ENCODE data around the gene PIGQ.

PIGQ gene
- total RNA-seq, result 12.8 to 38.1 (median 22.1) reads per million in 9 experiments

GRCh38 chr16:569445-570254 is at the start of gene PIGQ:
Gene PIGQ (plus strand): TSS chr16:569968. CDS start chr16:574075, 4,107 bp downstream.
- DNase-seq (peak; percentile 39 to 56 (median 53)), ATAC-seq (replicated peaks) (peak; percentile 74)
- H3K36me3 Mint-ChIP-seq (ENCODE audit: insufficient read depth), result peaks cover 23% of the 10 kb centered on the region
- no peaks in the 10 kb centered on the region for H3K9me3 Mint-ChIP-seq
- H3K4me1 Mint-ChIP-seq (ENCODE audit: low read depth in 2 of 2), result peaks cover 26 to 34% of the 10 kb centered on the region in 2 donors
- H3K27ac Mint-ChIP-seq, result peak within 1 kb of the TSS; percentile 94 to 97
- peak within 1 kb of the TSS; percentile 84 to 88 for H3K4me3 Mint-ChIP-seq
- H3K27me3 Mint-ChIP-seq, result no peaks in the 10 kb centered on the region

DNA sequence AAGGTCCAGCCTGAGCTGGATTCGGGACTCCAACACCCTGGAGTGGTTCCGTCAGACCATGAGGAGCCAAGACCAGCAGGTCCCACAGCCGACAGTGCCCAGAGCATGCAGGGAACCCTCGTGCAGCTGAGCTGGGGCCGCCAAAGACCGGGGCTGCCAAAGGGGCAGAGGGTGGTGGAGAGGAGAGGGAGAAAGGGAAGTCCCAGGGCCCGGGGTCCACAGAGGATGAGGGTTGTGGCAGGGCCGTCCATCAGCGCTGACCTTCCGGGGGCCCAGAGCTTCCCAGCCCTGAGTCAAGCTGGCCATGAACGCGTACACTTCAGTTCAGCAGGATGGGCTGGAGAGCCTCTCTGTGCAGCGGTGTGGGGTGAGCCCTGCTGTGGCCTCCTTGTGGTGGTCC is 48.9 kb upstream of the PIGQ start:
- DNase-seq, result no peak
- no peaks in the 10 kb centered on the region for H3K27me3 Mint-ChIP-seq
- no peaks in the 10 kb centered on the region for H3K9me3 Mint-ChIP-seq

GRCh38 chr16:521381-522210 is 48.2 kb upstream of the PIGQ start:
- DNase-seq, result no peak
- Mint-ChIP-seq H3K36me3 (ENCODE audit: insufficient read depth) (peaks cover 18% of the 10 kb centered on the region), H3K27ac (no peak overlapping the region), H3K4me1 (ENCODE audit: low read depth in 2 of 2) (peaks cover 12 to 15% of the 10 kb centered on the region in 2 donors), H3K9me3 (no peaks in the 10 kb centered on the region), H3K4me3 (no peak overlapping the region), H3K27me3 (no peaks in the 10 kb centered on the region)
- ATAC-seq (replicated peaks), result no peak

More for the DNA sequence above, 48.9 kb upstream of the PIGQ start:
- H3K4me3 Mint-ChIP-seq, result no peak overlapping the region
- peaks cover 8 to 10% of the 10 kb centered on the region in 2 donors for H3K4me1 Mint-ChIP-seq (ENCODE audit: low read depth in 2 of 2)
- no peak for ATAC-seq (replicated peaks)
- peaks cover 18% of the 10 kb centered on the region for H3K36me3 Mint-ChIP-seq (ENCODE audit: insufficient read depth)
- no peak overlapping the region for H3K27ac Mint-ChIP-seq

DNA sequence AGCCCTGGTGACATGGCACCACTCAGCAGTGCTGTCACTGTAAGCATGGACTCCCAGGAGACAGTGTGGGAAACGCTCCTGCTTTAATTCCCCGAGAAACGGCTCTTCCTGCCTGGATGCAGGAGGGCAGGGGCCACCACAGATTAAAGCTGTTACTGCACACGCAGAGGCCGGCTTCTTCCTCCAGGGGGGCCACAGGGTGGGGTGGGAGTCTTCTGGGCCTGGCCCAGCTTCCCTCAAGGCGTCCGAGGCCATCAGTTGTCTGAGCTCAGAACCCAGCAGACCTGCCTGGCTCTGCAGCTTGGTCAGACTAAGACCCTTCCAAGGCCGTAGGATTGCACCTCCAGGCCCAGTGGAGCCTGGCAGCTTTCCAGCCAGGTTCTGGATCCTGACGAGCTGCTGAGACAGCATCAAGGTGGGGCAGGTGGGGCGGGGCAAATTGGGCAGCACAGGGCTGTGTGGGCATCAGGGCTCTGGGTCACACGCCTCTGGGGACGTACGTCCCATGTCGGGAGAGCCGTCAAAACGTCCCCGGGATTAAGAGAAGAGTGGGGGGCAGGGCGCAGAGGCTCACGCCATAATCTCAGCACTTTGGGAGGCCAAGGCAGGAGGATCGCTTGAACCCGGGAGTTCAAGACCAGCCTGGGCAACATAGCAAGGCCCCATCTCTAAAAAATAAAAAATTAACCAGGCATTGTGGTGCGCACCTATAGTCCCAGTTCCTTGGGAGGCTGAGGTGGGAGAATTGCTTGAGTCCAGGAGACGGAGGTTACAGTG is 47.3 kb upstream of the PIGQ start:
- Mint-ChIP-seq H3K36me3 (ENCODE audit: insufficient read depth) (peaks cover 18% of the 10 kb centered on the region), H3K4me3 (no peak overlapping the region), H3K27me3 (no peaks in the 10 kb centered on the region), H3K9me3 (no peaks in the 10 kb centered on the region), H3K4me1 (ENCODE audit: low read depth in 2 of 2) (peaks cover 14 to 16% of the 10 kb centered on the region in 2 donors), H3K27ac (no peak overlapping the region)
- DNase-seq (no peak), ATAC-seq (replicated peaks) (no peak)

DNA sequence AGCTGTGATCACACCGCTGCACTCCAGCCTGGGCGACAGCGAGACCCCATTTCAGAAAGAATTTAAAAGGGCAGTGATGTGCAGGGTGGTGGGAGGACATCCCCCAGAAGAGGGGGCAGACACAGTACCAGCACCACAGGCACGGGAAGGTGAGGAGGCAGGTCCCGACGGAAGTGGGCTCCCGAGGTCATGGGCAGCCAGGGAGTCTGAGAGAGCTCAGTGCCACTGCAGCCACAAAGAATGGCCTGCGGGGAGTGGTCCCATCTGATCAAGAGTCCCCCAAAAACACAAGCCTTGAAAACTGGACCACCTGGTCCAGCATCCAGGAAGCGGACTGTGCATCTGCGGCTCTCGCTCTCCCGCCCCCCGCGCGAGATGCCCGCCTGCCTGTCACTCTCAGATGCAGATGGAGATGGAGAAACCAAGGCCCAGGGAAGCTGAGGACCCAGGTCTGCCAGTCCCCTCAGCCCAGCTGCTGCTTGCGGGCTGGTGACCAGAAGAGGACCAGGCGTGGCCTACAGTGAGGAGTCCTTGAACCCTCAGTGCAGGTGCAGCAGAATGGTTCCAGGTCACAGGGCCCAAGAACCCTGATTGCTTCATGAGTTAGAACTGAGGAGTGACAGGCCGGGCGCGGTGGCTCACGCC is 46.5 kb upstream of the PIGQ start:
- ATAC-seq (replicated peaks) (no peak), DNase-seq (no peak)
- Mint-ChIP-seq H3K9me3 (no peaks in the 10 kb centered on the region), H3K27ac (peak overlapping the region; percentile 52 to 70), H3K4me1 (ENCODE audit: low read depth in 2 of 2) (peaks cover 14 to 16% of the 10 kb centered on the region in 2 donors), H3K4me3 (no peak overlapping the region), H3K36me3 (ENCODE audit: insufficient read depth) (peaks cover 18% of the 10 kb centered on the region), H3K27me3 (no peaks in the 10 kb centered on the region)

DNA sequence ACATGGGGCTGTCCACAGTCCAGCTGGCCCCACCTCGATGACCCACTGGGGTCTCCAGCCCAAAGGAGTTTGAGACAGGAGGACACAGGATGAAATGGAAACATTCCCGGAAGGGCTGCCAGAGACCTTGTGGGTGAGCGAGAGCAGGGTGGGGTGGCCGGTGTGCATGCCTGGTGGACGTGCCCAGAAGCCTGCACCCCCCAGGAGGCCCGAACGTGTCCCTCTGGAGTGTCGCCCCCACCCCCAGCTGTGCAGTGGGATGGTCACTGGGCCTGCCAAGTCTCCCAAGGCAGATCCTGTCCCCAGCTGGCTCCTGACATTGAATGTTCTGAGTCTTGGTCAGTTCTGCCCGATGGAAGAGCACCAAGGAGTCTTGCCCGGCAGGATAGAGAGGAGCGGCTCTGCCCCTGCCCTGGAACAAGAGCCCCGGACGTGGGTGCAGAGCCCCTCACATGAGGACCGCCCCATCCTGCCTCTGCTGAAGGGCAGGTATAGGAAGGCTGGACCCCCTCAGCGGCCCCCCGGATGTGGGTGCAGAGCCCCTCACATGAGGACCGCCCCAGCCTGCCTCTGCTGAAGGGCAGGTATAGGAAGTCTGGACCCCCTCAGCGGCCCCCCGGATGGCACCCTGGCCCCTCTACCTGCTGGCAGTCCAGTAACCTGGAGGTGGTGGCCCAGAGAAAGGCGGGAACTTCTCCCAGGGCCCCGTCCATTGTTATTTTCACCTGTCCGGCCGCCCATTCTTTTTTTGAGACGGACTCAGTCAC is 45.3 kb upstream of the PIGQ start:
- Mint-ChIP-seq H3K36me3 (ENCODE audit: insufficient read depth) (peaks cover 21% of the 10 kb centered on the region), H3K4me3 (peak overlapping the region in 1 of 2 donors; percentile 74), H3K27ac (peak overlapping the region; percentile 52 to 89), H3K4me1 (ENCODE audit: low read depth in 2 of 2) (peaks cover 23 to 24% of the 10 kb centered on the region in 2 donors), H3K9me3 (no peaks in the 10 kb centered on the region), H3K27me3 (no peaks in the 10 kb centered on the region)
- DNase-seq (no peak), ATAC-seq (replicated peaks) (no peak)

- no peaks in the 10 kb centered on the region for H3K27me3 Mint-ChIP-seq
- no peak for ATAC-seq (replicated peaks)
- peak overlapping the region; percentile 89 to 92 for H3K27ac Mint-ChIP-seq
- peaks cover 26 to 28% of the 10 kb centered on the region in 2 donors for H3K4me1 Mint-ChIP-seq (ENCODE audit: low read depth in 2 of 2)
- no peaks in the 10 kb centered on the region for H3K9me3 Mint-ChIP-seq
- H3K36me3 Mint-ChIP-seq (ENCODE audit: insufficient read depth), result peaks cover 21% of the 10 kb centered on the region
- no peak for DNase-seq
- H3K4me3 Mint-ChIP-seq, result peak overlapping the region; percentile 74 to 78
Observed at GRCh38 chr16:525123-525519, 44.6 kb upstream of the PIGQ start.

DNA sequence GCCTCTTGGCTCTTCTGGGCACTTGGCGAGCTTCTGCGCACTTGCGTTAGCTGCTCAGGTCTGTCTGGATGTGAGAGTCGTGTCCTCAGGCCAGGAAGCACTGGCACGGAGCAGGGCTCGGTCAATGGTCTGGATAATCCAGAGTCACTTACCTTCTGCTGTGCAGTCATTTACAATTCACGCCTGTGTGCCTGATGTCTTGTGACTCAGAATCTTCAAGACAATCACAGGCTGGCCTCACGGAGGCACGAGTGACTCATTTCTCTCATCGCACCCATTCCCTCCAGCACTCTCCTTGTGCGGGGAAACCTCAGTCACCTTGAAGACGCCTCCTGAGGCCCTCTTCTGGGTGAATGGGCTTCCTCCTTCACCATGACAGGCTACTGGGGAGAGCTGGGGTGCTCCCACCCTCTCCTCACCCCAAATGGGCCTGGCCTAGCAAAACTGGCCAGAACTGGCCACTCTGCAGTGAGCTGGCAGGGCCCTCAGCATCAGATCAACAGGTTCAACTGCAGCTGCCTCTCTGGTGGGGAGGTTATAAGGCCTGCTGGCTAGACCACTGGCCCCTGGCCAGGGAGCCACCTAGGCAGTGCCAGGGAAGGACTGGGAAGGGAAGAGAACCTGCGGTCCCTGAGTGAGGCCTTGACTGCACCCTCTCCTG is 44.1 kb upstream of the PIGQ start:
- peak overlapping the region; percentile 74 to 78 for H3K4me3 Mint-ChIP-seq
- ATAC-seq (replicated peaks) (peak; percentile 21), DNase-seq (peak; percentile 30 to 45 (median 38))
- H3K4me1 Mint-ChIP-seq (ENCODE audit: low read depth in 2 of 2), result peaks cover 30 to 34% of the 10 kb centered on the region in 2 donors
- H3K27ac Mint-ChIP-seq, result peak overlapping the region; percentile 89 to 92
- no peaks in the 10 kb centered on the region for H3K9me3 Mint-ChIP-seq
- H3K27me3 Mint-ChIP-seq, result no peaks in the 10 kb centered on the region
- peaks cover 25% of the 10 kb centered on the region for H3K36me3 Mint-ChIP-seq (ENCODE audit: insufficient read depth)

- H3K27ac Mint-ChIP-seq, result peak overlapping the region; percentile 89 to 92
- peaks cover 25% of the 10 kb centered on the region for H3K36me3 Mint-ChIP-seq (ENCODE audit: insufficient read depth)
- ATAC-seq (replicated peaks) (no peak), DNase-seq (no peak)
- H3K4me1 Mint-ChIP-seq (ENCODE audit: low read depth in 2 of 2), result peaks cover 30 to 35% of the 10 kb centered on the region in 2 donors
- H3K9me3 Mint-ChIP-seq, result no peaks in the 10 kb centered on the region
- H3K27me3 Mint-ChIP-seq, result no peaks in the 10 kb centered on the region
- H3K4me3 Mint-ChIP-seq, result peak overlapping the region; percentile 74 to 78
Observed at GRCh38 chr16:526181-527014, 43.4 kb upstream of the PIGQ start.

- peak within 1 kb of the TSS; percentile 91 to 95 for H3K4me3 Mint-ChIP-seq
- H3K27me3 Mint-ChIP-seq, result no peaks in the 10 kb centered on the region
- H3K4me1 Mint-ChIP-seq (ENCODE audit: low read depth in 2 of 2), result peaks cover 30 to 35% of the 10 kb centered on the region in 2 donors
- H3K9me3 Mint-ChIP-seq, result no peaks in the 10 kb centered on the region
- H3K36me3 Mint-ChIP-seq (ENCODE audit: insufficient read depth), result peaks cover 25% of the 10 kb centered on the region
- peak; percentile 80 to 85 (median 80) for DNase-seq
- ATAC-seq (replicated peaks), result peak; percentile 78
- peak within 1 kb of the TSS; percentile 92 for H3K27ac Mint-ChIP-seq
Observed at GRCh38 chr16:527015-527903, 42.5 kb upstream of the PIGQ start, which contains the start of gene CAPN15. Gene CAPN15 (plus strand): TSS chr16:527712. CDS start chr16:546839, 19,127 bp downstream.
